ENCODE measurements around the gene SNRPA1. TPM values are rescaled to one million over a fixed set of nuclear protein-coding genes. Genes with fewer than 3 reads are reported as not detected.

The SNRPA1 gene
- total and polyA plus RNA-seq, 7 donors = 26.0 to 76.3 (median 40.5) TPM

- Histone ChIP-seq H3K27me3 (no peaks in the 10 kb centered on the region), H3K27ac (peak overlapping the region in 2 of 4 donors; percentile 3 to 20), H3K4me3 (no peak overlapping the region), H3K36me3 (no peaks in the 10 kb centered on the region), H3K9me3 (no peaks in the 10 kb centered on the region), H3K4me1 (peaks cover 0 to 50% (median 22%) of the 10 kb centered on the region in 4 donors)
- TF ChIP-seq POLR2A (IDR thresholded peaks at IDR 0.05) (no peak), CTCF (IDR thresholded peaks at IDR 0.05) (no peak), EP300 (IDR thresholded peaks at IDR 0.05) (no peak), POLR2AphosphoS5 (IDR thresholded peaks at IDR 0.05) (no peak)
- intact Hi-C loops (cut with DNase I) = no loop called here
- 43 to 63% methylated on average over 7 of the region's 7 CpGs for WGBS, 2 donors
- DNase-seq = no peak
Observed at GRCh38 chr15:101244036-101244781, 50.8 kb downstream of the SNRPA1 start.

- no peak for DNase-seq
- Histone ChIP-seq H3K27me3 (no peaks in the 10 kb centered on the region), H3K9me3 (no peaks in the 10 kb centered on the region), H3K36me3 (no peaks in the 10 kb centered on the region), H3K4me3 (no peak overlapping the region), H3K4me1 (peaks cover 0 to 48% (median 19%) of the 10 kb centered on the region in 4 donors), H3K27ac (peak overlapping the region in 1 of 4 donors; percentile 15)
- intact Hi-C loops (cut with DNase I) = no loop called here
- TF ChIP-seq EP300 (IDR thresholded peaks at IDR 0.05) (no peak), POLR2A (IDR thresholded peaks at IDR 0.05) (no peak)
- WGBS, 2 donors = 92 to 94% methylated on average over 9 of the region's 9 CpGs
Observed at GRCh38 chr15:101243420-101243819, 51.6 kb downstream of the SNRPA1 start.

GRCh38 chr15:101242999-101243336 lies 52.1 kb downstream of the SNRPA1 start:
- no peak for DNase-seq
- intact Hi-C loops (cut with DNase I) = no loop called here
- Histone ChIP-seq H3K9me3 (no peaks in the 10 kb centered on the region), H3K4me3 (no peak overlapping the region), H3K27me3 (no peaks in the 10 kb centered on the region), H3K36me3 (no peaks in the 10 kb centered on the region), H3K27ac (peak overlapping the region in 2 of 4 donors; percentile 15 to 31), H3K4me1 (peaks cover 0 to 48% (median 17%) of the 10 kb centered on the region in 4 donors)
- 71 to 77% methylated on average over 6 of the region's 6 CpGs for WGBS, 2 donors
- TF ChIP-seq POLR2AphosphoS5 (IDR thresholded peaks at IDR 0.05) (no peak), POLR2A (IDR thresholded peaks at IDR 0.05) (no peak), EP300 (IDR thresholded peaks at IDR 0.05) (no peak), CTCF (IDR thresholded peaks at IDR 0.05) (no peak)

GRCh38 chr15:101242160-101242998 lies 52.7 kb downstream of the SNRPA1 start:
- no peaks in the 10 kb centered on the region for H3K36me3 ChIP-seq
- no peak for TF ChIP-seq POLR2A (IDR thresholded peaks at IDR 0.05)
- no peak for TF ChIP-seq EP300 (IDR thresholded peaks at IDR 0.05)
- peak in 1 of 4 donors; percentile 36 for TF ChIP-seq POLR2AphosphoS5 (IDR thresholded peaks at IDR 0.05)
- no peak for TF ChIP-seq CTCF (IDR thresholded peaks at IDR 0.05)
- peaks cover 0 to 45% (median 14%) of the 10 kb centered on the region in 4 donors for H3K4me1 ChIP-seq
- intact Hi-C loops (cut with DNase I) = no loop called here
- no peak overlapping the region for H3K4me3 ChIP-seq
- peak overlapping the region in 2 of 4 donors; percentile 15 to 31 for H3K27ac ChIP-seq
- DNase-seq = no peak
- WGBS, 2 donors = 46 to 75% methylated on average over 12 of the region's 12 CpGs
- no peaks in the 10 kb centered on the region for H3K27me3 ChIP-seq
- no peaks in the 10 kb centered on the region for H3K9me3 ChIP-seq

GRCh38 chr15:101240358-101240757 lies 54.7 kb downstream of the SNRPA1 start:
- no peak overlapping the region for H3K4me3 ChIP-seq
- H3K9me3 ChIP-seq = no peaks in the 10 kb centered on the region
- H3K27me3 ChIP-seq = no peaks in the 10 kb centered on the region
- H3K36me3 ChIP-seq = peaks cover 0 to under 1% (median 0%) of the 10 kb centered on the region in 4 donors
- no peak overlapping the region for H3K27ac ChIP-seq
- intact Hi-C loops (cut with DNase I) = no loop called here
- peak in 1 of 4 donors; percentile 20 for TF ChIP-seq POLR2AphosphoS5 (IDR thresholded peaks at IDR 0.05)
- TF ChIP-seq EP300 (IDR thresholded peaks at IDR 0.05) = no peak
- no peak for TF ChIP-seq CTCF (IDR thresholded peaks at IDR 0.05)
- TF ChIP-seq POLR2A (IDR thresholded peaks at IDR 0.05) = no peak
- peaks cover 0 to 28% (median 10%) of the 10 kb centered on the region in 4 donors for H3K4me1 ChIP-seq
- no peak for DNase-seq
- 76 to 77% methylated on average over 5 of the region's 5 CpGs for WGBS, 2 donors

Data from sigmoid colon (tissue), 7 donors.